ENCODE measurements around the gene UBE2L3. TPM values are rescaled to one million over a fixed set of nuclear protein-coding genes. Genes with fewer than 3 reads are reported as not detected.
"Not testable (repeated sequence)": the region's sequence is repeated elsewhere in the genome, so short reads cannot be mapped to it uniquely, and the experiment has no call there.

Gene UBE2L3
- total and polyA plus RNA-seq, 2 donors = 39.4 to 50.1 TPM

DNA sequence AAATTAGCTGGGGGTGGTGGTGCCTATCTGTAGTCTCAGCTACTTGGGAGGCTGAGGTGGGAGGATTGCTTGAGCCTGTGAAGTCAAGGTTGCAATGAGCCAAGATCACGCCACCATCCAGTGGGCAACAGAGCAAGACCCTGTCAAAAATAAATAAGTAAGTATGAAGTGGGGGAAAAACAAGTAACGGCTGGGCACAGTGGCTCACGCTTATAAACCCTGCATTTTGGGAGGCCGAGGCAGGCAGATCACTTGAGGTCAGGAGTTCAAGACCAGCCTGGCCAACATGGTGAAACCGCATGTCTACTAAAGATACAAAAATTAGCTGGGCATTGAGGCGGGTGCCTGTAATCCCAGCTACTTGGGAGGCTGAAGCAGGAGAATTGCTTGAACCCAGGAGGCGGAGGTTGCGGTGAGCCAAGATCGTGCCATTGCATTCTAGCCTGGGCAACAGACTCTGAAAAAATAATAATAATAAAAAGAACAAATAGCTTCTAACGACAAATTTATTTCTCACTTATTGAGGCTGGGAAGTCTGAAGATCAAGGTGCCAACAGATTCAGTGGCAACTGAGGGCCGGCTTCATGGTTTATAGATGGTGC is 42.1 kb downstream of the UBE2L3 start:
- H3K4me3 ChIP-seq (ENCODE audit: low read length in 2 of 2); H3K4me1 ChIP-seq (ENCODE audit: control insufficient read depth in 2 of 2, insufficient read depth in 2 of 2, low read length in 2 of 2); H3K9me3 ChIP-seq (ENCODE audit: control insufficient read depth in 2 of 2, insufficient read depth in 1 of 2, low read length in 1 of 2); H3K27me3 ChIP-seq (ENCODE audit: control insufficient read depth in 2 of 2, insufficient read depth in 1 of 2, low read length in 1 of 2); DNase-seq (ENCODE audit: low read depth in 6 of 9, low spot score in 9 of 9); H3K27ac ChIP-seq (ENCODE audit: low read depth in 1 of 2, low read length in 1 of 2): not testable (repeated sequence)
- 98% methylated on average over 11 of the region's 11 CpGs for WGBS
- peaks cover 40% of the 10 kb centered on the region in 2 donors for H3K36me3 ChIP-seq (ENCODE audit: control insufficient read depth in 2 of 2, insufficient read depth in 2 of 2, low read length in 1 of 2)

- H3K4me1 ChIP-seq (ENCODE audit: control insufficient read depth in 2 of 2, insufficient read depth in 2 of 2, low read length in 2 of 2) = no peaks in the 10 kb centered on the region
- no peak overlapping the region for H3K27ac ChIP-seq (ENCODE audit: low read depth in 1 of 2, low read length in 1 of 2)
- H3K36me3 ChIP-seq (ENCODE audit: control insufficient read depth in 2 of 2, insufficient read depth in 2 of 2, low read length in 1 of 2) = peaks cover 40 to 43% of the 10 kb centered on the region in 2 donors
- no peak overlapping the region for H3K4me3 ChIP-seq (ENCODE audit: low read length in 2 of 2)
- WGBS = 98% methylated on average over 4 of the region's 4 CpGs
- no peaks in the 10 kb centered on the region for H3K27me3 ChIP-seq (ENCODE audit: control insufficient read depth in 2 of 2, insufficient read depth in 1 of 2, low read length in 1 of 2)
- no peak for DNase-seq (ENCODE audit: low read depth in 6 of 9, low spot score in 9 of 9)
- H3K9me3 ChIP-seq (ENCODE audit: control insufficient read depth in 2 of 2, insufficient read depth in 1 of 2, low read length in 1 of 2) = no peaks in the 10 kb centered on the region
Measured at GRCh38 chr22:21611210-21611977, 43.9 kb downstream of the UBE2L3 start.

DNA sequence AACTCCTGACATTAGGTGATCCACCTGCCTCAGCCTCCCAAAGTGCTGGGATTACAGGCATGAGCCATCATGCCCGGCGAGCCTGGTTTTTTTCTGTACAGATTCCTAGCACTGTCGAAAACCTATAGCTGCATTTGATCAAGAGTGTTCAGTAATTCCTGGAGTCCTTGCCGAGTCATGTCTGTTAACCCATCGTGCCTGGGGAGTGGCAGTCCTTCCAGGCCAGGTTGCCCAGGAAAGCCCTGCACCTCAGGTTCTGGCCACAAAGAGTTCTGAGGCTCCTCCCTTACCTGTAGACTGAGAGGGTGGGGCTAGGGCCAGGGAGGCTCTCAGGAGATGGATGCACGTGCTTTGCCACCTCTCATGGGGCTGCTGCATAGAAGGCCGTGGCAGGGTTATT is 45.3 kb downstream of the UBE2L3 start:
- Histone ChIP-seq H3K36me3 (ENCODE audit: control insufficient read depth in 2 of 2, insufficient read depth in 2 of 2, low read length in 1 of 2) (peaks cover 43 to 46% of the 10 kb centered on the region in 2 donors), H3K4me3 (ENCODE audit: low read length in 2 of 2) (no peak overlapping the region), H3K9me3 (ENCODE audit: control insufficient read depth in 2 of 2, insufficient read depth in 1 of 2, low read length in 1 of 2) (no peaks in the 10 kb centered on the region), H3K27ac (ENCODE audit: low read depth in 1 of 2, low read length in 1 of 2) (no peak overlapping the region), H3K4me1 (ENCODE audit: control insufficient read depth in 2 of 2, insufficient read depth in 2 of 2, low read length in 2 of 2) (no peaks in the 10 kb centered on the region), H3K27me3 (ENCODE audit: control insufficient read depth in 2 of 2, insufficient read depth in 1 of 2, low read length in 1 of 2) (no peaks in the 10 kb centered on the region)
- WGBS = 97% methylated on average over 7 of the region's 7 CpGs
- no peak for DNase-seq (ENCODE audit: low read depth in 6 of 9, low spot score in 9 of 9)

DNA sequence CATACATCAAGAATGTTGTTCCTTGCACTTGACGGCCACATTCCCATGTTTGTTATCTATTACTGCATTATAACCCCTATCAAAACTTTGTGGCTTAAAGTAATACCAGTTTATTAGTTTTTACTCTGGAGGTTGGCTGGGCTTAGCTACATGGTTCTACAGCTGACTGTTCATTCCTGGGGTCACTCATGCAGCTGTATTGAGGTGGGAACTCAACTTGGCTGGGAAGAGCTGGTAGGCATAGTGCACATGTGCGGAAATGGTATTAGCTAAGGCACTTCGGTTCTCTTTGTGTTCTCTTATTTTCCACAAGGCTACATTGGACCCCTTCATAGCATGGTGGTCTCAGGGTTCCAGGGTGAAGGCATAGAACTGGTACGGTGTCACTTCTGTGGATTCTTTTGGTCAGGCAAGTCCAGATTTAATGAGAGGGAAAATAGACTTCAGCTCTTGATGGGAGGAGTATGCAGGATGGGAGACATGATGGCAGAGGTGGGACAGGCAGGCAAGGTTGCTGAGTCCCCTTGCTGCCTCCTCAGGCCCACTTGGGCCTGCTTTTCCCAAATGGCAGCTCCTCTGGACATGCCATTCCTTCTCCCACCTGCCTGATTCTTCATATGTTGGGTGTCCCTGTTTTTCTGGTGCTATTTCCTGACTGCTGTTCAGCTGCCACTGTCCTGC is 46.2 kb downstream of the UBE2L3 start:
- Histone ChIP-seq H3K9me3 (ENCODE audit: control insufficient read depth in 2 of 2, insufficient read depth in 1 of 2, low read length in 1 of 2) (no peaks in the 10 kb centered on the region), H3K4me1 (ENCODE audit: control insufficient read depth in 2 of 2, insufficient read depth in 2 of 2, low read length in 2 of 2) (no peaks in the 10 kb centered on the region), H3K36me3 (ENCODE audit: control insufficient read depth in 2 of 2, insufficient read depth in 2 of 2, low read length in 1 of 2) (peaks cover 43 to 46% of the 10 kb centered on the region in 2 donors), H3K27ac (ENCODE audit: low read depth in 1 of 2, low read length in 1 of 2) (no peak overlapping the region), H3K4me3 (ENCODE audit: low read length in 2 of 2) (no peak overlapping the region), H3K27me3 (ENCODE audit: control insufficient read depth in 2 of 2, insufficient read depth in 1 of 2, low read length in 1 of 2) (no peaks in the 10 kb centered on the region)
- WGBS = 84% methylated on average over 4 of the region's 4 CpGs
- DNase-seq (ENCODE audit: low read depth in 6 of 9, low spot score in 9 of 9) = no peak

DNA sequence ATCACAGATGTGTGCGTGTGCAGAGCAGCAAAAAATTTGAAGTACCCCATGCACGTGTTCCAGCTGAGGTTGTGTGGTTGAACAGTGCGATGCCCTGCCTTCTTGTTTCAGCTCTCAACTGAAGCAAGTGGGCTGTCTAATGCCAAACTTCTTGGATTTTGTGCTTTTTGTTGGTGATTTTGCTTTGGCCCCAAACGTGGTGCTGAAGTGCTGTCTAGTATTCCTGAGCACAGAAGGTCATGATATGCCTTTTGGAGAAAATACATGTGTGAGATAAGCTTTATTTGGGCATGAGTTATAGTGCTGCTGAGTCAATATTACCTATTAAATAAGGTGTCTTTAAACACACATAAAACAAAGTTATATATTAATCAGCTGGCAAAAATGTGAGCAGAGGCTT is 48.2 kb downstream of the UBE2L3 start:
- no peak overlapping the region for H3K4me3 ChIP-seq (ENCODE audit: low read length in 2 of 2)
- 97% methylated on average over 4 of the region's 4 CpGs for WGBS
- peaks cover 38 to 47% of the 10 kb centered on the region in 2 donors for H3K36me3 ChIP-seq (ENCODE audit: control insufficient read depth in 2 of 2, insufficient read depth in 2 of 2, low read length in 1 of 2)
- H3K4me1 ChIP-seq (ENCODE audit: control insufficient read depth in 2 of 2, insufficient read depth in 2 of 2, low read length in 2 of 2) = no peaks in the 10 kb centered on the region
- no peak for DNase-seq (ENCODE audit: low read depth in 6 of 9, low spot score in 9 of 9)
- H3K27ac ChIP-seq (ENCODE audit: low read depth in 1 of 2, low read length in 1 of 2) = no peak overlapping the region
- no peaks in the 10 kb centered on the region for H3K27me3 ChIP-seq (ENCODE audit: control insufficient read depth in 2 of 2, insufficient read depth in 1 of 2, low read length in 1 of 2)
- H3K9me3 ChIP-seq (ENCODE audit: control insufficient read depth in 2 of 2, insufficient read depth in 1 of 2, low read length in 1 of 2) = no peaks in the 10 kb centered on the region

DNA sequence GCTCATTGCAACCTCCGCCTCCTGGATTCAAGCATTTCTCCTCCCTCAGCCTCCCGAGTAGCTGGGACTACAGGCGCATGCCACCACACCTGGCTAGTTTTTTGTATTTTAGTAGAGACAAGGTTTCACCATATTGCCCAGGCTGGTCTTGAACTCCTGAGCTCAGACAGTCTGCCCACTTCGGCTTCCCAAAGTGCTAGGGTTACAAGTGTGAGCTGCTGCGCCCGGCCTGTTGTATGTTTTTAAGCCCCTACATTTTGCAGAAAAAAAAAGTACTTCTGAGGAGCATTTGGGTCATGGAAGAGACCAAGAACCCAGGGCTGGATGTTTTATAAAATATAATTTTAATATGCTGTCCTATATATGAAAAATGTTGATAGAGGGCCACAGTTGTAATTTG is 49.8 kb downstream of the UBE2L3 start:
- H3K27me3 ChIP-seq (ENCODE audit: control insufficient read depth in 2 of 2, insufficient read depth in 1 of 2, low read length in 1 of 2); H3K4me3 ChIP-seq (ENCODE audit: low read length in 2 of 2); H3K27ac ChIP-seq (ENCODE audit: low read depth in 1 of 2, low read length in 1 of 2); H3K9me3 ChIP-seq (ENCODE audit: control insufficient read depth in 2 of 2, insufficient read depth in 1 of 2, low read length in 1 of 2); H3K4me1 ChIP-seq (ENCODE audit: control insufficient read depth in 2 of 2, insufficient read depth in 2 of 2, low read length in 2 of 2); DNase-seq (ENCODE audit: low read depth in 6 of 9, low spot score in 9 of 9): not testable (repeated sequence)
- WGBS = 98% methylated on average over 6 of the region's 6 CpGs
- H3K36me3 ChIP-seq (ENCODE audit: control insufficient read depth in 2 of 2, insufficient read depth in 2 of 2, low read length in 1 of 2) = peaks cover 31 to 38% of the 10 kb centered on the region in 2 donors

DNA sequence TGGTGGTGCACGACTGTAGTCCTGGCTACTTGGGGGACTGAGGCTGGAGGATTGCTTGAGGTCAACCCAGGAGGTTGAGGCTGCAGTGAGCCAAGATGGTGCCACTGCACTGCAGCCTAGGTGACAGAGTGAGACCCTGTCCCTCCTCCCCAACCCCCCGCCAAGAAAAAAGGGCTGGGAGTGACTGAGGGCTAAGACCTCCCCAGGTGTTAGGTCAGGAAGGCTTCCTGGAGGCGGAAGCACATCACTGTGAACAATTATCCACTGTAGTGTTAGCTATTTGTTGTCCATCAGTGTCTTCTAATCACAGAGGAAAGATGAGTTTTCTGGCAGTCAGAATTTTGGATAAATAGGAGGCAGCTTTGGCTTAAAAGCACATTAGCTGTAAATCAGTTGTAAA is 53.5 kb downstream of the UBE2L3 start:
- H3K4me1 ChIP-seq (ENCODE audit: control insufficient read depth in 2 of 2, insufficient read depth in 2 of 2, low read length in 2 of 2) = no peaks in the 10 kb centered on the region
- no peak overlapping the region for H3K4me3 ChIP-seq (ENCODE audit: low read length in 2 of 2)
- H3K27ac ChIP-seq (ENCODE audit: low read depth in 1 of 2, low read length in 1 of 2) = no peak overlapping the region
- peaks cover 33 to 48% of the 10 kb centered on the region in 2 donors for H3K36me3 ChIP-seq (ENCODE audit: control insufficient read depth in 2 of 2, insufficient read depth in 2 of 2, low read length in 1 of 2)
- DNase-seq (ENCODE audit: low read depth in 6 of 9, low spot score in 9 of 9) = no peak
- 100% methylated on average over 3 of the region's 3 CpGs for WGBS
- H3K27me3 ChIP-seq (ENCODE audit: control insufficient read depth in 2 of 2, insufficient read depth in 1 of 2, low read length in 1 of 2) = no peaks in the 10 kb centered on the region
- no peaks in the 10 kb centered on the region for H3K9me3 ChIP-seq (ENCODE audit: control insufficient read depth in 2 of 2, insufficient read depth in 1 of 2, low read length in 1 of 2)

- Histone ChIP-seq H3K9me3 (ENCODE audit: control insufficient read depth in 2 of 2, insufficient read depth in 1 of 2, low read length in 1 of 2) (no peaks in the 10 kb centered on the region), H3K27ac (ENCODE audit: low read depth in 1 of 2, low read length in 1 of 2) (no peak overlapping the region), H3K4me3 (ENCODE audit: low read length in 2 of 2) (no peak overlapping the region), H3K27me3 (ENCODE audit: control insufficient read depth in 2 of 2, insufficient read depth in 1 of 2, low read length in 1 of 2) (no peaks in the 10 kb centered on the region), H3K36me3 (ENCODE audit: control insufficient read depth in 2 of 2, insufficient read depth in 2 of 2, low read length in 1 of 2) (peaks cover 36 to 56% of the 10 kb centered on the region in 2 donors), H3K4me1 (ENCODE audit: control insufficient read depth in 2 of 2, insufficient read depth in 2 of 2, low read length in 2 of 2) (no peaks in the 10 kb centered on the region)
- 88% methylated on average over 17 of the region's 17 CpGs for WGBS
- no peak for DNase-seq (ENCODE audit: low read depth in 6 of 9, low spot score in 9 of 9)
Measured at GRCh38 chr22:21622011-21622918, 54.8 kb downstream of the UBE2L3 start.

Measured in thymus (tissue), 11 donors.